ENCODE measurements around the gene PSKH1.
"Not testable (repeated sequence)": the region's sequence is repeated elsewhere in the genome, so short reads cannot be mapped to it uniquely, and the experiment has no call there.

Gene PSKH1

DNA sequence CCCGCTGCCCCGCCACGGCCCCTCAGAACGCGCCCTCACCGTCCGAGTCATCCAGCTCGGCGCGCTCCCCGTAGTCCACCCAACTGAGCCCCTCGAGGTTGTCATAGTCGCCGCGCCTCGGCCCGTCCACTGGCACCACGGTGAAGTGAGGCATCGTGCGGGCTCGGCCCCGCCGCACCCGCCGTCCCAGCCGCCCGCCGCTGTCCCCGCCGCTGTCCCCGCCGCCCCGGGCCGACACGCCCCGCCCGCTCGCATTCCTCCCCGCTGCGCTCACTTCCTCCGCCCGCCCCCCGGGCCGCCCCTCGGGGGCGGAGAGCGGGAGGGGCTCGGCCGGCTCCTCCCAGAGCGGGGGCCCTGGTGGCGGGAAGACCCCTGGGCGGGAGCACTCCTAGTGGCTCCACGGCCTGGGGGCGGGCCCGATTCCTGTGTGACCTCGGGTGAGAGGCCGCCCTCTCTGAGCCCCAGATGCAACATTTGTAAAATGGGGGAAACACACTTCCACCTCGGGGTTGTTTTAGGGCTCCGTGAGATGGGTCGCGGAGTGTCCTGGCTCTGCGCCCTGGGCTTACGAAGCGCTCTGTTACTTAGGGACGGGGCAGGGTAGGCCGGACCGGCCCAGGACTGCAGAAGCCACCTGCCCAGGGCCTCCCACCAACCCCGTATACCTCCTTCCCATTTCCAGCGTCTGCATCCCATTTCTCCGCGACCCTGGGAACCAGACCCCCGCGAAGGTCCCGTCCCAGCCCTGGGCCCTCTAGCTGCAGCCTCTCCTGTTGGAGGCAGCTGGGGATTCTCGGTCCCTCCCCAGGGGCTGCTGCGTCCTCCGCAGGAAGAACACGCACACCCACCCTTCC is 75.6 kb downstream of the PSKH1 start, which contains the start of gene SLC12A4:
TSS of gene SLC12A4 (minus strand) at position 238 of the 854 bp plus-strand sequence. CDS start at position 154, 84 bp downstream.
- DNase-seq, result peak in 9 of 10 donors; percentile 36 to 93 (median 51)
- intact Hi-C loops (cut with DNase I), result no loop called here

DNA sequence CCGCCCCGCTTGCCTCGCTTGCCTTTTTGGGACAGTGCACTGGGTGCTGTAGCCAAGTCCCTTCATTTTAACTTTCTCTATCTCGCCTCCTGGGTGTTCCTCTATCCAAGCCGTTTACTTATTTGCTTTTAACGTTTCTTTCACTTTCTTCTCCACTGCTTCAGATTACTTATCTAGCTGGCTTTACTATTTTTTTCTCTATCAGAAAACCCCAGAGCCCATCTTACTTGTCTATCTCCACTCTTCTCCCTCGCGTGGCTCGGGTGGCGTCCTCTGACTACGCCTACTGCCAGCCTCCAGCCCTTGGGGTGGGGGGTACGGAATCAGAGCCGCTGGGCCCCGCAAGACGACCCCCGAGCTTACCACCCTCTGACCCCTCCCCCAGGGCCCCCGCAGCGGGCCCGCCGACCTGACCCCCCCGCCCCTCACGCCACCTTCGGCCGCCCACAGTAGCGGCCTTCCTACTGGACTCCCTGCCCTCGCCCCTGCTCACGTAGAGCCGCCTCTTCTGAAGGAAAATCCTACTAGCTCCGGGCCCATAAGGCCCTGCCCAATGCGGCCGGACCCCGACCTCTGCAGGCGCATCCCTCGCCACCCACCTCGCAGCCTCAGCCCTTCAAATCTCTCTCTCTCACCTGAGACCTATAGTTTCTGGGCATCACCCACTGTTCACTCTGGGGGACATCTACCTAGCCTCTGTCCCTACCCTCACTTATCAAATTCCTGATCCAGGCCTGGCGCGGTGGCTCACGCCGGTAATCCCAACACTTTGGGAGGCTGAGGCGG is 76.4 kb downstream of the PSKH1 start:
- DNase-seq, result no peak
- intact Hi-C loops (cut with DNase I), result no loop called here

DNA sequence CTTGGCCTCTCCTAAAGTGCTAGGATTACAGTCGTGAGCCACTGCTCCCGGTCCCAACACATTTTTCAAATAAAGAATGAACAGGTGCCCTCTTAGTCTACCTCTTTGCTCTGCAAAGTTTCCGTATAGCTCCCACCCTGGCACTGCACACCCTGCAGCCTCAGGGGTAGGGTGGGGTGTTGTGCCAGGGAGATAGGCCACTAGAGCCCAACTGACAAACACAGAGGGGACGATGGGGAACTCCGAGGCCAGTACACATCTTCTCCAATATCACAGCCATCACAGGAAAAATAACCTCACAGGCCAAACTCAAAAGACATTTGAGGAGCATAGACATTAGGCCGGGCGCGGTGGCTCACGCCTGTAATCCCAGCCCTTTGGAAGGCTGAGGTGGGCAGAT is 78.1 kb downstream of the PSKH1 start:
- intact Hi-C loops (cut with DNase I), result no loop called here
- no peak for DNase-seq

DNA sequence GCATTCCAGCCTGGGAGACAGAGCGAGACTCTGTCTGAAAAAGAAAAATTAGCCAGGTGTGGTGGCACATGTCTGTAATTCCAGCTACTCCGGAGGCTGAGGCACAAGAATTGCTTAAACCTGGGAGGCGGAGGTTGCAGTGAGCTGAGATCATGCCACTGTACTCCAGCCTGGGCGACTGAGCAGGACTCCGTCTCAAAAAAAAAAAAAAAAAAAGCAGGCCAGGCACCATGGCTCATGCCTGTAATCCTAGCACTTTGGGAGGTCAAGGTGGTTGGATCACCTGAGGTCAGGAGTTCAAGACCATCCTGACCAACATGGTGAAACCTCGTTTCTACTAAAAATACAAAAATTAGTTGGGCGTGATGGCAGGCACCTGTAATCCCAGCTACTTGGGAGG is 79.2 kb downstream of the PSKH1 start:
- intact Hi-C loops (cut with DNase I); DNase-seq: not testable (repeated sequence)

DNA sequence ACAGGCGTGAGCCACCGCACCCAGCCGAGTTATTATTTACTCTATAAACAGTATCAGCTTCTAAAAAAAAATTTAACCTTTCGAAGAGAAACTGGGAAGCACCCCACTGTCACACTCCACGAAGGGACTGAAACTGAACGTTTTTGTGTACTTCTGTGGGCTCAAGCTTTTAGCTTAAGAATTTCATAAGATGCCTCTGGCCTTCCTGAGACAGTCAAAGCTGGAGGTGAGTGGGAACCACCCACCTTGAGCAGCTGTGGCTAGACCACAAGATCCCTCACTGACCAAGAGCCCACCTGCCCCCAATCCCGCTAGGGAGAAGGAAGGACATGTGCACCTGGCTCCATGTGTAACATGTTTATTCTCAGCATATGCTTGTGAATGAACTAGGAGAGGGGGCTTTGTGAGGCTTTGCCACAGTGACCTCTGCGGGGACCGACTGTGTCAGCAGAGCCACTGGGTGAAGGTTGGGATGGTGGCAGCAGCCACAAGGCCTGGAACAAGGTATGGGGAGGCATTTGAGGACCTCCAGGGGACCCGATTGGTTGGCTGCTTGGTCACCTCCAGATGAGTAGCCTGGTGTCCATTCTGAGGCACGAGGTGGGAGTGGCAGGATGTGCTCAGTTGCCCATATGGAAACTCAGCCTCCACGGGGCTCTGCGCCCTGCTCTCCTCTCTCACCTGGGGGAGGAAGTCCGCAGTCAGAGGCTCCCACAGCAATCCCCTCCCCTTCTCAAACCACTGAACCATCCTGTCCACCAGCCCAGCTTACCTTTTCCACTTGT is 82.5 kb downstream of the PSKH1 start:
- intact Hi-C loops (cut with DNase I), result no loop called here
- no peak for DNase-seq

DNA sequence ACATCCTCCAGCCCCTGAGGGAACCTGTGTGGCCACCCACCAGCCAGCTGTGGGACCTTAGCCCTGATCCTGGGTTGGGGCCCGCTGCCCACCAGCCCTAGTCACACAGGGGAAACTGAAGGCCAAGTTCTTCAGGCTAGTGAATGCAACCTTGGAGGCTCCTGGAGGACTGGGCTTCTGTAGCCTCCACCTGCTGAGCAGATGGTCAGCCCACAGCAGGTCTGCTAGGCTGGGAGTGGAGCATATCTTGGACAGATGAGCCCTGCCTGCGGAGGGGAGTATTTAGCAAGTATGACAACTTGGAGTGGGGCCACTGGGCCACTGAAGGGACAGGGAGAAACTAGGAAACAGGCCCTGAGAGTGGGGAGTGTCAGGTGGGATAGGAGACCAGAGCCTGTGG is 83.2 kb downstream of the PSKH1 start:
- intact Hi-C loops (cut with DNase I), result no loop called here
- DNase-seq, result no peak

DNA sequence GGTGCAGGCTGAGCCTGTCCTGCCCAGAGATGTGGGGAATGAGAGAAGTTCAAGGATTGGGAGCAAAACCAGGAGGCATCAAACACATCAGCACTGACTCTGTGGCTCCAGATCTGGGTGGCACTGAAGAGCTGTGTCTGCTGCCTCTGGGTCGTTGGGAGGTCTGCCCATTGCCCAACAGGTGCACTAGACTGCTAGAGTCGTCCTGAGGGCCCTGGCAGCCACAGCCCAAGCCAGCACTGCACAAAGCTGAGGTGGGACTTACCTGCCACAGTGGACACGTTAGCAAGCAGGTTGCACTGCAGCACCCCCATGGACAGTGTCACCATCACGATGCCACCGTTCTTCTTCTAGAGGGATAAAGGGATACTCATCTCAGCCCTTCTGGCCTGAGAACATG is 84.0 kb downstream of the PSKH1 start:
- peak in 1 of 10 donors; percentile 44 for DNase-seq
- intact Hi-C loops (cut with DNase I), result no loop called here

DNA sequence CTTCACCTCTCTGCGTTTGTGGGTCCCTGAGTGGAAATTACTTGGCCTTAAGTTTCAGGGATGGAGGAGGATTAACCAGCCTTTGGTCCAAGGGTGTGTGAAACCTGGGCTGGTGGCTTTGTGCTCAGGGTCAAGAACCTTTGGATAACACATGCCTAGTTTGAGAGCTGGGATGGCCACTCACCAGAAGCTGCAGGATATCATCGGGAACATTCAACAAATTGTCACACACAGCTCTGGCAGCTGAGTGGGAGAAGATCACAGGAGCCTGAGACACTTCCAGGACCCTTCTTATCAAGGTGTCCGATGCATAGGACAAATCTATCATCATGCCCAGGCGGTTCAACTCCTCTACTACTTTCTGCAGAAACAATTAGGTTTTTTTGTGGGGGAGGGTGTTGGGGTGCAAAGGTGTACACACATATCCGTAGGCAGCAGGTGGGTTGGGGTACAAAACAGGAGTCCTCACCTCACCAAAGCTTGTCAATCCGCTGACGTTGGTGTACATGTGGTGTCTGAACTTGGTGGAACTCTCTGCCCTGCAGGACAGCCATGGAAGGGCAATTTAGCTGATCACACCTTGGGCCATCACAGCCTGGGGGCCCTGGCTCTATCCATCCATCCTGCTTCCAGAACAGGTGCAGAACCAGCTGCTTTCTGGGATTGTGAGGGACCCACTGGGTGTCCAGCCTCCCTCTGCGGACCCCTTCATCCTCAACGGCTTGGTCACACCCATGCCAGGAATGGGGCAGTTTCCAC is 84.6 kb downstream of the PSKH1 start:
- intact Hi-C loops (cut with DNase I), result no loop called here
- no peak for DNase-seq
